Measurements from ENCODE around the gene POLR2C. TPM values are rescaled to one million over a fixed set of nuclear protein-coding genes. Genes with fewer than 3 reads are reported as not detected.

The POLR2C gene
- total RNA-seq, 4 donors from 2014 or later = 77.1 to 146 (median 101) TPM

GRCh38 chr16:57516773-57517172 lies 54.3 kb downstream of the POLR2C start:
- H3K27me3 ChIP-seq = no peaks in the 10 kb centered on the region
- DNase-seq (ENCODE audit: low spot score in 2 of 2) = no peak
- H3K36me3 ChIP-seq = peaks cover 0 to 87% (median 0%) of the 10 kb centered on the region in 3 donors
- H3K4me3 ChIP-seq = no peak overlapping the region
- TF ChIP-seq POLR2A (IDR thresholded peaks at IDR 0.05) (no peak), EP300 (IDR thresholded peaks at IDR 0.05) (no peak), CTCF (IDR thresholded peaks at IDR 0.05) (no peak)
- H3K27ac ChIP-seq = no peak overlapping the region
- WGBS, 2 donors = 84 to 90% methylated on average over 3 of the region's 3 CpGs
- peaks cover 0 to 7% (median 0%) of the 10 kb centered on the region in 4 donors for H3K4me1 ChIP-seq
- no peaks in the 10 kb centered on the region for H3K9me3 ChIP-seq

GRCh38 chr16:57517397-57518367 lies 55.2 kb downstream of the POLR2C start:
- H3K9me3 ChIP-seq = no peaks in the 10 kb centered on the region
- peaks cover 0 to 7% (median 0%) of the 10 kb centered on the region in 4 donors for H3K4me1 ChIP-seq
- no peaks in the 10 kb centered on the region for H3K27me3 ChIP-seq
- H3K36me3 ChIP-seq = peaks cover 0 to 87% (median 0%) of the 10 kb centered on the region in 3 donors
- H3K27ac ChIP-seq = no peak overlapping the region
- no peak for TF ChIP-seq EP300 (IDR thresholded peaks at IDR 0.05)
- no peak for TF ChIP-seq CTCF (IDR thresholded peaks at IDR 0.05)
- 92 to 93% methylated on average over 31 of the region's 31 CpGs for WGBS, 2 donors
- no peak for DNase-seq (ENCODE audit: low spot score in 2 of 2)
- no peak overlapping the region for H3K4me3 ChIP-seq

- Histone ChIP-seq H3K4me3 (no peak overlapping the region), H3K36me3 (peaks cover 0 to 82% (median 0%) of the 10 kb centered on the region in 3 donors), H3K27me3 (no peaks in the 10 kb centered on the region), H3K27ac (no peak overlapping the region), H3K4me1 (peaks cover 0 to 7% (median 0%) of the 10 kb centered on the region in 4 donors), H3K9me3 (no peaks in the 10 kb centered on the region)
- 92 to 94% methylated on average over 11 to 13 of the region's 13 CpGs for WGBS, 2 donors
- DNase-seq (ENCODE audit: low spot score in 2 of 2) = no peak
- TF ChIP-seq POLR2A (IDR thresholded peaks at IDR 0.05) = no peak
- TF ChIP-seq EP300 (IDR thresholded peaks at IDR 0.05) = no peak
- no peak for TF ChIP-seq CTCF (IDR thresholded peaks at IDR 0.05)
These were observed 56.0 kb downstream of the POLR2C start for GRCh38 chr16:57518520-57518919.

- 85 to 88% methylated on average over 6 of the region's 6 CpGs for WGBS, 2 donors
- peaks cover 0 to 78% (median 0%) of the 10 kb centered on the region in 3 donors for H3K36me3 ChIP-seq
- TF ChIP-seq CTCF (IDR thresholded peaks at IDR 0.05) (no peak), EP300 (IDR thresholded peaks at IDR 0.05) (no peak), POLR2A (IDR thresholded peaks at IDR 0.05) (no peak)
These were observed 56.4 kb downstream of the POLR2C start for GRCh38 chr16:57518922-57519321.

GRCh38 chr16:57519796-57520360 lies 57.4 kb downstream of the POLR2C start:
- no peaks in the 10 kb centered on the region for H3K9me3 ChIP-seq
- peak overlapping the region in 1 of 4 donors; percentile 15 for H3K27ac ChIP-seq
- H3K4me3 ChIP-seq = no peak overlapping the region
- no peaks in the 10 kb centered on the region for H3K27me3 ChIP-seq
- no peak for TF ChIP-seq POLR2A (IDR thresholded peaks at IDR 0.05)
- TF ChIP-seq CTCF (IDR thresholded peaks at IDR 0.05) = peak; percentile 91 to 97 (median 94)
- H3K36me3 ChIP-seq = peaks cover 0 to 69% (median 0%) of the 10 kb centered on the region in 3 donors
- peak; percentile 59 to 80 for DNase-seq (ENCODE audit: low spot score in 2 of 2)
- H3K4me1 ChIP-seq = peaks cover 0 to 7% (median 0%) of the 10 kb centered on the region in 4 donors
- WGBS, 2 donors = 39 to 40% methylated on average over 10 of the region's 10 CpGs

More at GRCh38 chr16:57518922-57519321, 56.4 kb downstream of the POLR2C start:
- H3K4me1 ChIP-seq = peaks cover 0 to 7% (median 0%) of the 10 kb centered on the region in 4 donors
- no peak overlapping the region for H3K4me3 ChIP-seq
- no peaks in the 10 kb centered on the region for H3K27me3 ChIP-seq
- DNase-seq (ENCODE audit: low spot score in 2 of 2) = no peak
- H3K9me3 ChIP-seq = no peaks in the 10 kb centered on the region
- H3K27ac ChIP-seq = no peak overlapping the region
